Measurements from ENCODE around the gene JAZF1. TPM values are rescaled to one million over a fixed set of nuclear protein-coding genes. Genes with fewer than 3 reads are reported as not detected.

The JAZF1 gene
- total and polyA plus RNA-seq, 10 of the 15 experiments (the other 5 are each of a cell fraction or from before 2014, with no cell fraction given): 0.04 to 0.82 (median 0.15) TPM; not detected in 3

- H2AFZ ChIP-seq (ENCODE audit: control insufficient read depth, low read depth, low read length): no peak overlapping the region
- H3K9me3 ChIP-seq (replicated peaks; ENCODE audit: control insufficient read depth, insufficient read depth, low read length): no peaks in the 10 kb centered on the region; the same call in 2 of the 3 replicates
- H4K20me1 ChIP-seq (ENCODE audit: control insufficient read depth, insufficient read depth): no peaks in the 10 kb centered on the region
- 0% methylated on average over 1 of the region's 1 CpG for WGBS (ENCODE audit: insufficient coverage, insufficient replicate concordance, low lambda C conversion rate, missing lambda C conversion rate)
- BruUV-seq (replicated peaks): no TSS peak
- no peak overlapping the region for H3K9ac ChIP-seq (ENCODE audit: control insufficient read depth, insufficient read depth, low read length)
- DNase-seq (ENCODE audit: low read depth, low spot score) (no peak), ATAC-seq (no peak), FAIRE-seq (no peak)
- no peak overlapping the region for H3K4me2 ChIP-seq (ENCODE audit: control insufficient read depth, insufficient read depth)
- H3K27ac ChIP-seq (ENCODE audit: control insufficient read depth, insufficient read depth): no peak overlapping the region
- ChIA-PET POLR2A (no interaction called here), RAD21 (ENCODE audit: unreplicated experiment) (no interaction called here), CTCF (no interaction called here), SMC1A (ENCODE audit: uncharacterized antibody, unreplicated experiment) (no interaction called here)
- no peaks in the 10 kb centered on the region for H3K36me3 ChIP-seq (ENCODE audit: control insufficient read depth in 2 of 2, insufficient read depth in 2 of 2, low read length in 1 of 2)
- intact Hi-C loops (cut with micrococcal nuclease; ENCODE audit: unreplicated experiment): no loop called here
- no peak overlapping the region for H3K4me3 ChIP-seq
- H3K4me1 ChIP-seq (ENCODE audit: control insufficient read depth, insufficient read depth, low read length): no peaks in the 10 kb centered on the region
- in situ Hi-C loops (cut with MboI): no loop called here
- H3K79me2 ChIP-seq (ENCODE audit: control insufficient read depth, insufficient read depth, low read length): no peaks in the 10 kb centered on the region
- H3K27me3 ChIP-seq (replicated peaks in 1 of 2; ENCODE audit: control insufficient read depth in 2 of 2, insufficient read depth in 2 of 2, low read length in 1 of 2): no peaks in the 10 kb centered on the region; a peak in 1 of 4 replicates
- TF ChIP-seq MYB (IDR thresholded peaks at IDR 0.05; ENCODE audit: borderline replicate concordance, low read depth, low read length) (no peak), NRF1 (conservative IDR thresholded peaks at IDR 0.05; ENCODE audit: low read depth, low read length) (no peak), NFYA (IDR thresholded peaks at IDR 0.05; ENCODE audit: borderline replicate concordance, low read depth, low read length) (no peak), ZNF384 (IDR thresholded peaks at IDR 0.05; ENCODE audit: borderline replicate concordance, low read depth, low read length) (no peak), NR2C2 (IDR thresholded peaks at IDR 0.05; ENCODE audit: borderline replicate concordance, control insufficient read depth, insufficient read length, low read depth) (no peak), RUNX3 (IDR thresholded peaks at IDR 0.05; ENCODE audit: low read length) (no peak), NR2C1 (IDR thresholded peaks at IDR 0.05) (no peak), PRDM15 (CRISPR knock-in tag; IDR thresholded peaks at IDR 0.05) (no peak), HCFC1 (IDR thresholded peaks at IDR 0.05; ENCODE audit: low read length) (no peak), CUX1 (IDR thresholded peaks at IDR 0.05; ENCODE audit: insufficient replicate concordance, low read depth, low read length) (no peak), HDAC6 (IDR thresholded peaks at IDR 0.05; ENCODE audit: unreplicated experiment) (no peak), STAT3 (IDR thresholded peaks at IDR 0.05; ENCODE audit: low read depth, low read length) (no peak), MTA3 (IDR thresholded peaks at IDR 0.05; ENCODE audit: borderline replicate concordance, low read length) (no peak), ELK1 (IDR thresholded peaks at IDR 0.05; ENCODE audit: low read depth, low read length) (no peak)
Measured at GRCh38 chr7:28201131-28201530, 20.5 kb upstream of the JAZF1 start.
